Suppressor macrophage treated with lipopolysaccharide for 1 hour (primary cell): ENCODE data around the gene ZNF827.
A peak's percentile ranks its signal among the peaks of the same experiment; 100 is the strongest.

ENCODE experiments used
- DNase-seq, 3 donors: peaks; one replicate each; pipeline ENCODE4 v3.0.0-alpha.2; 2020 to 2022

Gene ZNF827

GRCh38 chr4:145736241-145736831 is 202.3 kb downstream of the ZNF827 start:
- no peak for DNase-seq

GRCh38 chr4:145735827-145736226 is 202.8 kb downstream of the ZNF827 start:
- no peak for DNase-seq

GRCh38 chr4:145735347-145735675 is 203.3 kb downstream of the ZNF827 start:
- no peak for DNase-seq

GRCh38 chr4:145734576-145735346 is 203.9 kb downstream of the ZNF827 start:
- DNase-seq, result no peak

- DNase-seq, result no peak
Measured at GRCh38 chr4:145734031-145734430, 204.6 kb downstream of the ZNF827 start.

- DNase-seq, result peak; percentile 87 to 94 (median 92)
Measured at GRCh38 chr4:145732895-145733880, 205.4 kb downstream of the ZNF827 start.

GRCh38 chr4:145732001-145732815 is 206.4 kb downstream of the ZNF827 start:
- no peak for DNase-seq

- no peak for DNase-seq
Measured at GRCh38 chr4:145731028-145731427, 207.6 kb downstream of the ZNF827 start.

GRCh38 chr4:145730026-145730425 is 208.6 kb downstream of the ZNF827 start:
- DNase-seq, result no peak

GRCh38 chr4:145723336-145723735 is 215.3 kb downstream of the ZNF827 start:
- no peak for DNase-seq

GRCh38 chr4:145722561-145722960 is 216.1 kb downstream of the ZNF827 start:
- no peak for DNase-seq

- no peak for DNase-seq
Measured at GRCh38 chr4:145720656-145721055, 218.0 kb downstream of the ZNF827 start.

GRCh38 chr4:145719752-145720624 is 218.6 kb downstream of the ZNF827 start:
- peak; percentile 25 to 53 (median 28) for DNase-seq

GRCh38 chr4:145716661-145717200 is 221.9 kb downstream of the ZNF827 start:
- no peak for DNase-seq

GRCh38 chr4:145716200-145716599 is 222.4 kb downstream of the ZNF827 start:
- no peak for DNase-seq

- DNase-seq, result no peak
Measured at GRCh38 chr4:145709843-145710242, 228.8 kb downstream of the ZNF827 start.

GRCh38 chr4:145709336-145709735 is 229.3 kb downstream of the ZNF827 start:
- DNase-seq, result no peak
